Suppressor macrophage treated with lipopolysaccharide for 1 hour (primary cell): Measurements from ENCODE around the gene PGF.
"Not testable (repeated sequence)": the region's sequence is repeated elsewhere in the genome, so short reads cannot be mapped to it uniquely, and the experiment has no call there.

Experiments used
- DNase-seq, 3 donors: peaks; one replicate each; pipeline ENCODE4 v3.0.0-alpha.2; 2020 to 2022

Gene PGF

GRCh38 chr14:74941676-74942097, 13.7 kb downstream of the PGF start:
- peak; percentile 82 to 89 (median 83) for DNase-seq

- DNase-seq: no peak
These were observed 14.3 kb downstream of the PGF start for GRCh38 chr14:74940956-74941565.

- peak; percentile 37 to 60 (median 57) for DNase-seq
These were observed 16.6 kb downstream of the PGF start for GRCh38 chr14:74938531-74939495.

GRCh38 chr14:74937171-74937570, 18.2 kb downstream of the PGF start:
- DNase-seq: no peak

- peak; percentile 49 to 56 (median 52) for DNase-seq
These were observed 18.7 kb downstream of the PGF start for GRCh38 chr14:74936731-74937130.

- no peak for DNase-seq
These were observed 19.2 kb downstream of the PGF start for GRCh38 chr14:74936151-74936550.

GRCh38 chr14:74935360-74935680, 20.1 kb downstream of the PGF start:
- no peak for DNase-seq

GRCh38 chr14:74934476-74935359, 20.7 kb downstream of the PGF start:
- peak in 2 of 3 donors; percentile 24 to 60 for DNase-seq

GRCh38 chr14:74934041-74934440, 21.4 kb downstream of the PGF start:
- peak in 2 of 3 donors; percentile 19 to 21 for DNase-seq

GRCh38 chr14:74932936-74933335, 22.5 kb downstream of the PGF start:
- DNase-seq: peak in 2 of 3 donors; percentile 28 to 42

GRCh38 chr14:74932401-74932901, 22.9 kb downstream of the PGF start:
- DNase-seq: peak; percentile 81 to 84 (median 83)

- not testable (repeated sequence) for DNase-seq
These were observed 23.7 kb downstream of the PGF start for GRCh38 chr14:74931744-74932143.

- no peak for DNase-seq
These were observed 26.2 kb downstream of the PGF start for GRCh38 chr14:74929242-74929641.

- DNase-seq: no peak
These were observed 28.2 kb downstream of the PGF start for GRCh38 chr14:74927225-74927624.

- DNase-seq: no peak
These were observed 31.3 kb downstream of the PGF start for GRCh38 chr14:74924061-74924460.

GRCh38 chr14:74922752-74923401, 32.5 kb downstream of the PGF start, which contains the start of gene RPS6KL1:
RPS6KL1 (minus strand) TSS chr14:74923260; CDS start chr14:74921541, 1,719 bp downstream.
- DNase-seq: peak; percentile 74 to 90 (median 83)

GRCh38 chr14:74921987-74922751, 33.2 kb downstream of the PGF start:
- DNase-seq: no peak

- DNase-seq: no peak
These were observed 34.3 kb downstream of the PGF start for GRCh38 chr14:74921053-74921620.

- no peak for DNase-seq
These were observed 35.1 kb downstream of the PGF start for GRCh38 chr14:74920281-74920680.

- DNase-seq: peak in 1 of 3 donors; percentile 32
These were observed 35.8 kb downstream of the PGF start for GRCh38 chr14:74919421-74920165.
